HG03342 (cell line): ENCODE measurements around the gene STIL.

Experiments
- ATAC-seq: cut with Tn5 transposase; IDR thresholded peaks from one replicate; pipeline ENCODE4 v1.9.1; 2021; ENCODE audit warnings: mild to moderate bottlenecking, moderate library complexity; ENCODE audit not compliant: unreplicated experiment

STIL gene

DNA sequence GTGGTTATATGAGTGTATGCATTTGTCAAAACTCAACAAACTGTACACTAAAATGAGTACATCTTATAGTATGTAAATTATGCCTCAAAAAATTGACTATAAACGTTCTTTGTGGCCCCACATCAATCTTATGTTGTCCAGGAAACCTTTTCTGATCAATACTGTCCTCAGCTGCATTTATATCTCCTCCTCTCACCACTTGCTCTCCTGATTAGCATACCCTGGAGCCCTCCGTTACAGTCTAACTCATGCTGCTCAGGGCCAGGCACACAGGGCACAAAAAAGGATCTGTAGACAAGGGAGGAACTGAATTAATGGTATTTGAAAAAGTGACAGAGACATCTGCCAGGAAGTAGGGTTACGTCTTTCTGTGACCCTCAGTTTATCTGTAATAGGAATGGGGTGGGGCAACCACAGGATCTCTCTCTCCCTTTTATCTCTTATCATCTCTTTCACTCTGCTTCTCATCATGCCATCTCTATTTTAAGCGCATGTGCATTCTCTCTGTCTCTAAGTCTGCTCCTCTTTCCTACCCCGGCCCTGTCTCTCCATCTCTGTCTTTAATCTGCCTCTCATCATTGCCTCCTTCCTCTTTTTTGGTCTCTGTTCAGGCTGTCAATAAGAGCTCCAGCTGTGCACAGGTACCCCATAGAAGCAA lies 74.9 kb downstream of the STIL start:
- ATAC-seq: no peak

DNA sequence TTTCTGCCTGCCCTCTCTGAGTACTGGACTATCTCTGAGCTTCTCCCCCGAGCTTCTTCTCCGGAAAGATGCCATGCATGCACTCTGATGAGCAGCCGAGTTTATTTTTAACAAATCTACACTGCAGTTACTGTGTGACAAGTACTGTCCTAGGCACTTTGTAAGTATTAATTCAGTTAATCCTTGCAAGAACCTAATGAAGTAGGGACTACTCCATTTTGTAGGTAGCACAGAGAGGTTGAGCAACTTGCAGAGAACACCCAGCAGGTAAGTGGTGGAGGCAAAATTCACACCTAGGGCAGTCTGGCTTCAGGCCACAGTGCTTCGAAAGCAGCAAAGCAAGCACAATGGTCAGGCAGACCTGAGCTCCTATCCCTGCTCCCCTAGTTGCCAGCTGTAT lies 78.1 kb downstream of the STIL start:
- no peak for ATAC-seq

DNA sequence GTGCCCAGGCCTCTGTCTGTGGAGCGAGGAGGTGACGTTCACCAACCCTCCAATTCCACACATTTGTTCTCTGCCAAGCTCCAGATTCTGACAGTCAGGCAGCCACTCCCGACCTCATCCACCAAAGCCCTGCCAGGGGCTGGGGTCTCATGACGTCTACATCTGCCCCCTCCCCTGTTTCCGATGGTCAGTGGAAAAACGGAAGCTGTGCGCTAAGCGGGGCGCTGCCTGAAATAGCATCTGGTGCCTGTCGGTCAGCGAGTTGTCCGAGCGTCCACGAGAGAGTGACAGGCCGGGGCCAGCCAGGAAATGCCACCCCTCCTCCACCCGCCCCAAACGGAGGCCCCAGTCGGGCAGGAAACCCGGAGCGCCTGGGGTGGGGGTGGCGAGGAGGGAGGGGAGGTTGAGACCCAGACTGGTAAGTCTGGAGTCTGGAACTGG lies 78.7 kb downstream of the STIL start:
- no peak for ATAC-seq

DNA sequence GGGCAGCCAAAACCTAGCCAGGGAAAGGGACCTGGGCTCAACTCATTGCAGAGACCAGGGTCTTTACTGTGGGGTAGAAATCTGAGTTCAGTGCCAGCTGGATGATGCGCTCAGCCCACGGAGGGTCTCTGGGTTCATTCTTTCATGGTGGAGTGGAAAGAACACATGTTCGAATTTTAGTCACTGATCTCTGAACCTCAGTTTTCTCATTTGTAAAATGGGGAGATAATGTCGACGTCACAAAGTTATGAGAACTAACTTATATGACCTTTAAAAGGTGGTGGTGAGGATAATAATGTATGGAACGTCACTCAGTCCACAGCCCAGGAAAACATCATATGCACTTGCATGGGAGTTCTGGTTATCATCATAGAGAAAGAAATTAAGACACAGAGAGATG lies 80.8 kb downstream of the STIL start:
- ATAC-seq: no peak

DNA sequence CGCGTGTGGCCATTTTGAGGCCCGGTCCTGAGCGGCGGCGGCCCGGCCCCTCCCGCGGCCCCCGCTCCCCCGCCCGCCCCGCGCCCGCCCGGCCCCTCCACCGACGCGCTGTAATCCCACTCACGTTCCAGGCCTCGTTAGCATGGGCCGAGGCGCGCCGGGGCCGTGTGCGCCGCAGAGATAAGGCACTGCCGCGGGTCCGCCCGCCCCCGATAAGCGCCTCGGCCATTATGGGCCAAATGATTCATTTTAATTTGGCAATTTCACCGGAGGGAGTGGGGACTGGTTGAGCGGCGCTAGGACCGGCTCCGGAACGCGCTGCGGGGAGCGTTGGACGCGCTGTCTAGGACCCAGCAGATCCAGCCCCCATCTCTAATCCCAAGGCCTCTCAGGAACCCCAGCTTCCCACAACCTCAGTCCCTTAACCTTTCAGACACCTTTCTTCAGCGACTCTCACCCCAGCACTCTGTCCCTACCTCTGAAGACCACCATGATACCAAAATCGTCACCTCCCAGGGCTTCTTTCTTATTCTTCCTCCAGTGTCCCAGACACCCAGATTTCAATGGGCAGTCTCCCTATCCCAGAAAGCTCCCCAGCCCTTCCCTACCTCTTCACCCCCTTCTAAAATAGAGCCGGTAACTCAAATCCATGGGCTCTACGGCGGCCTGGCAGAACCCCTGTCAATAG lies 81.6 kb downstream of the STIL start, which contains the start of gene TAL1:
TSS of gene TAL1 (minus strand) at position 39 of the 688 bp plus-strand sequence. CDS start 6,337 bp downstream, outside the sequence.
- no peak for ATAC-seq

DNA sequence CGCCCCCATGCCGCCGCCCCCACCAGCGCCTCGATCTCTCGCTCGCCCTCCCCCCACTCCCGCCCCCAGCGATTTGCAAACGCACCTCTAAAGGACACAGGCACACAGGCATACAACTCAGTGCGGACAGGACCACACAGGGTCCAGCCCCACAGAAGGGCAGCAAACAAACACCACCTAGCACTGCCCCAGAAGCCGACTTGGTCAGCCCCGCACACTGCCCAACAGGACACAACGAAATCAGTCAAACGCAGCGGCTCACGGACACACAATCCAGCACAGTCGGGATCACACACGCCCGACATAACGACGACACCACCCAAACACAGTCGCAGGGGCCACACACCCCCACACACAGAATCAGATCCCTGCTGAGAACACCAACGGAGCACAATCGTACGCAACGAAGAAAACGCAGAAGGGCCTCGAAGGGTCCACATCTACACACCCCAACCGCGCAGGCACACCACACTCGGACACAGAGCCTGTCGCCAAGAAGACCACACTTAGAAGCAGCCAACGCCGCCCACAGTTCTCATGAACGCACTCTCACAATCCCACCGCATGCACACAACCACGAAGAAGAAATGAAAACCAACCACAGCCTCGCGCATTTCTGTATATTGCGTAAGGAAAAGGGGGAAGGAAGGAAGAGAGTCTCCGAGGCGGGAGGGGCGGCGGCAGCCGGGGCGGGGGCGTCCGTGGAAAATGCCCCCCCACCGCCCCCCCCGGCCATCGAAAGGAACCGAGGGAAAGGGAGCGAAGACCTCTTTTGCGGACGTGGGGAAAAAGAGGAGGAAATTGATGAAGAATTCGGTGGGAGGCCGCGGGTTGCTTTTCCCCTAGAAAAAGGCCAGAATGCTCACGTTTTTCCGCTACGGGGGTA lies 82.4 kb downstream of the STIL start:
- no peak for ATAC-seq

DNA sequence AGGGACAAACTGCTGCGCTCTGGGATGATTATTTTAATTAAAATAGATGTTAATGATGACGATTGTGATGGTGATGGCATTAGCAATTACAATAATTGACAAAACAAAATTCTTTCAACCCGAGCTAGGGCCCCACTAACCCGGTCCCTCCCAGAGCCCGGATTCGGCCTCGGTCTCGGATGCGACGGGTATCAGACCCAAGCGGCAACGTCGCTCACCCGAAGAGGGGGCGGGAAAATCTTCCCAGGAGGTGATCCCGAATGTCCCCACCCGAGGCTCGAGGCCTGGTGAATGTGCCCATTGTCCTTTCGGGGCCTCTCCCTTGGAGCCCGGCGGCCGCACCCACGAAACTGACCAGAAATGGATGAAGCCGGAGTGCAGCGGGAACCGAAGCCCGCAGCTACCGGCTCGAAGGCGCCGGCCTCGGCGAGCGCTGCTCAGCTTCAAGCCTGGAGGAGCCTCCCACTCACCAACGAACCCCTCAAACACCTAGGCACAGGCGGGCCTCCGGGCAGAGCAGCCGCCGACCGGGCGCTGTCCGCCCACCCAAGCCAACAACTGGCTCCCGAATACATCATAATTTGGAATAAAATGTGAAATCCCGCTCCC lies 83.2 kb downstream of the STIL start:
- no peak for ATAC-seq

DNA sequence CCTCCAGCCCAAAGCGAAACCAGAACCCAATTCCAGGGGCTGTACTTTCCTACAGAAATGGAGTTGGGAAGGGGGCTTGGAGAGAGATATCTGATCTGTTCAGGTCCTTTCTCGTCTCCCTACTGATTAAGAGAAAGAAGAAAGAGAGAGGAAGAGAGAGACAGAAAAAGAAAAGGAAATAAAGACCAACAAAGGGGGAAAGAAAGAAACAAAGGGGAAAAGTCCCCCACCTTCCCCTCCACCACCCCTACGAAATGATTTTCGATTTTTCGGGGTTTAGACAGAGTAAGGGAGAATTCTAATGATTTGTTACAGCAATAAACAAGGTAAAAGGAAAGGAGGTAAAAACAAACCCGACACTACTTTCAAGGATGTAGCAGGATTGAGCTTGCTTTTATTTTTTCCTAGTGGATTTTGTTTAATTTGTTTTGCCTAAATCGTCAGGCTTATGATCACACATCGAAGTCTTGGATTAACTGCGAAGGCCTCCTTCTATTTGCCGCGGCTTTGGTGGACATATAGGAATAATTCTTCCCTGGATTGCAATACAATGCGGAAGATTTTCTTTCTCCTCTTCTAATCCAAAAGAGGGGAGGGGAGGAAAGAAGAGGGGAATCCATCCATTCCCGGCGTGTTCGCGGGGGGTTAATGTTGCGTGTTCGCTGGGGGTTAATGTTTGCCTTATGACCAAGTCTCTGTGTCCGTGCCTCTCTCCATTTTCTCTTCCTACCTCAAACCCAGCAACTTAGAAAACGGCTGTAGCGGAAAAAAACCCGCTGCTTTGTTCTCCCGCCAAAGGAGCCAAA lies 83.9 kb downstream of the STIL start:
- no peak for ATAC-seq

DNA sequence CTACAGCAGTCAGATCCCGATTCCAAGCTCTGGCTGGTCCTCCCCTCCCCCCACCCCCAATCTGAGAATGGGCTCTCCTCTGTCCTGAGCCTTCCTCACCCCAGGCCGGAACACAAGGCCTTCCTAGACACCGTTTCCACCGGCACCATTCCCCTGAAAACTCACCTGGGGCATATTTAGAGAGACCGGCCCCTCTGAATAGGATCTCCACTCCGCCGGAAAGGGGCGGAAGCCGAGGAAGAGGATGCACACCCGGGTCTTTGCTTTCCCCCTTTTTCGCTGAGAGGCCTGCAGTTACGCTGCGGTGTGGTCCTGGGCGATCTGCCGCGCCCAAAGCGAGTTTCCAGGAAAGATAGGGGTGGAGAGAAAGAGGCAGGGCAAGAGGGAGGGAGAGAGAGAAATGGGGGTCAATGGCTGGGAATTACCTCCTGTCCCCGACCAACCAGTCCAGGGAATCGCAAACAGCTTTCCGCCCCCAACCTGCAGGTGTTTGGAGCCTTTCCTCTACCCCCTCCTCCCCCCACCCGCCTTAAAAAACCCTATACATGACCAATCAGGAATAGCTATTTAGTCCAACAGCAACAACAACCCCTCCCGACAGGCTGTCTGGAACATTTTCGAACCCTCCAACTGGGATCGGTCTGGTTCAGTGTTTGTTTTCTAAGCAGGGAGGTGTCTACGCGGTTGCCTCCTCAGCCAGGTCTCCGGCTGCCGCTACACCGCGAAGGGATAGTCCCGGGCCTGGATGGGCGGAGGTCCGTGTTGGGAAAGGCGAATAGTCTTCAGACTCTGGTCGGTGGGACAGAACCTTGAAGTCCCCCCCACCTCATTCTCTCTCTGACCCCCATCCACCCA lies 84.7 kb downstream of the STIL start:
- no peak for ATAC-seq

DNA sequence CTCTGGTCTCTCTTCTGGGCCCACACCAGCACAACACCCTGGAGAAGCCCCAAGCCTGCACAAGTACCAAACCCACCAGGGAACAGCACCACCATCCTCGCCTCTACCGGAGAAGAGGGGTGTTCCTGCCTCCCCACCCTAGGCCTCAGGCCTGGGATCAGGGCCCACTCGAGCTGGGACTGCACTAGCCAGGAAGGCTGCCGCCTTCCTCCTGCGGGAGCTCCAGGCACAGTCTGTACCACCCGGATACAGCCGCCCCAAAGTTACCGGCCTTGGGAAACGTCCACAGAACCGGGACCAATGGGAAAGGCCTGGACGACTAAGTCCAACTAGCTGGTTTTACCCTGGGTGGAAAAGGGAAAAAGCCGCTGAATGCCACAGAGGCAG lies 85.3 kb downstream of the STIL start:
- no peak for ATAC-seq

DNA sequence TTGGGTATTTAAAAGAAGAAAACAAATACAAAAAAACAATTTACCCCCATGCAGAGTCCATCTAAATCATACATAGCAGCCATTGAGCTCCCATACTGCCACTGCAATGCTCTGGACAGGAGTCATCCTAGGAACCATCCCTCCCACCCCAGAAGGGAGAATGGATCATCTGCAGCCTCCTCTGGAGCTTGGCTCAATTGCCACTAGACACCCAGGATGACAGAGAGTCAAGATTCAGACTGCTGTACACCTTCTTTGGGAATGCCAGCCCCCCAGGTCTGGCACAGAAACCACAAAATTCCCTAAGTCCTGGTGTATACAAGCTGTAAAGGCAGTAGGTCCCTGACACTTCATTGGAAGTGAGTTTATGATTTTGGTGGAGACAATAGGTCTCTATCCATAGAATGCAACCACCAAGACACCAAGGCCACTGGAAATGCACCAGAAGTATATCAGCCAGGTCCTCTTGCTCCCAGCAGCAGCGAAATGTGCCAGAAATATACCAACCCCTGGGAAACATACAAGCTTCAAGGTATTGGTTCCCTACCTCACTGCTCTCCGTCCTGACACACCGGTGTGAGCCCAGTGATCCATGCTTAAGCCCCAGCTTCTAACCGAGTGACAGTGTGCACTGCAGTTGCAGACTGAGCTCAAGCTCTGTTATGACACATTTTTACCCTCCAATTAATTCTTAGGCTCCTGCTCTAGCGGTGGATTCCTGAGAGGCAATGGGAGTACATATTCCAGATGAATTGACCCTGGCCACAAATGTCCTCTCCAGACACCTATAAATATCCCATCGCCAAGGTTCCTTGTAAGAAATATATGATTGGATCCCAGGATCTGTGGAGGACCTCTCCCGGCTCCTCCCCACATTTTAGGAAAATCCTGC lies 86.4 kb downstream of the STIL start:
- no peak for ATAC-seq

DNA sequence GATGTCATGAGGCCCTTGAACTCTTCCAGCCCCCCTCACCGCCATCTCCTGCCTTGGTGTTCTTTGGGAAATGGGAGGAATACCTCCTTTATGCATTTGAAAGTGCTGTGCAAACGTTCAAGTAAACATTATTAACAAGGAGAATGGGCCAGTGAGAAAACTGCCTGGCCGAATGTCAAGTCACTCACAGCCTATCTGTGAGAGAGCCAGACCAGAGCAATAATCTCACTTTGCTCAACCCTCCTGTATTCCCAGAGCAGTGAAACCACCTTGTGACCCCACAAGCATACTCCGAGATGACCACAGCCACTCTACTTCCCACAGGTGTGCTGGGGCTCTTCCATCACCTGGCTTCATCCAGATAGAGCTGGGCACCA lies 87.1 kb downstream of the STIL start:
- ATAC-seq: no peak

DNA sequence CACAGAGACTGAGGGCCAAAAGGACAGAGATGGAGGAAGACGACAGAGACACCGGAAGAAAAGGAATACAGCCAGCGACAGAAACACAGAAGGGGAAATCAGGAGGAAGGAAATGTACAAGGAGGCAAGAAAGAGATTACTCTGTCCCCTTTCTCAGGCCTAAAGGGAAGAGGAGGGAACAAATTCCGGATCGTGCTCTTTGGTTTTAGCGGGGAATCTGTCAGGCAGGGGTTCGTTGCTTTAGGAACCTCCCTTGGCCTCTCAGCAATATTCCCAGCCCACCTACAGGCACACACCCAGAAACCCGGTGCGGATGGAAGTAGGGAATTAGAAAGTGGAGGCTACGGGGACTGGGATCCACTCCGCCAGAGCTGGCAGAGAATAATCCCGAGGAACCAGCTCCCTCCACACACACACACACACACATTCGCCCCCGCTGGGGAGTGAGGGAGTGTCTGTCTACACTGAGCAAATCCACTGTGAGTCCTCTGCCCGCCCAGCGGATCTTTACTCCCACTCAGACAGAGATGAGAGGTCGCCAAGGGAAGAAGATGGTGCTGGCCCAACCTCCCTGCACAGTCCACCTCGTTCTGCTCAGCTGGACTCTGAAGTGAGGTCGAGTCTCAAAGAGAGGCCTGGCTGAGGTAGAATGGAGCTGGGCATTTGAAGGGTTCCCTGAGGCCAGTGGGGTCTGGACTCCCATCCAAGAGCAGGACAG lies 87.7 kb downstream of the STIL start:
- no peak for ATAC-seq

DNA sequence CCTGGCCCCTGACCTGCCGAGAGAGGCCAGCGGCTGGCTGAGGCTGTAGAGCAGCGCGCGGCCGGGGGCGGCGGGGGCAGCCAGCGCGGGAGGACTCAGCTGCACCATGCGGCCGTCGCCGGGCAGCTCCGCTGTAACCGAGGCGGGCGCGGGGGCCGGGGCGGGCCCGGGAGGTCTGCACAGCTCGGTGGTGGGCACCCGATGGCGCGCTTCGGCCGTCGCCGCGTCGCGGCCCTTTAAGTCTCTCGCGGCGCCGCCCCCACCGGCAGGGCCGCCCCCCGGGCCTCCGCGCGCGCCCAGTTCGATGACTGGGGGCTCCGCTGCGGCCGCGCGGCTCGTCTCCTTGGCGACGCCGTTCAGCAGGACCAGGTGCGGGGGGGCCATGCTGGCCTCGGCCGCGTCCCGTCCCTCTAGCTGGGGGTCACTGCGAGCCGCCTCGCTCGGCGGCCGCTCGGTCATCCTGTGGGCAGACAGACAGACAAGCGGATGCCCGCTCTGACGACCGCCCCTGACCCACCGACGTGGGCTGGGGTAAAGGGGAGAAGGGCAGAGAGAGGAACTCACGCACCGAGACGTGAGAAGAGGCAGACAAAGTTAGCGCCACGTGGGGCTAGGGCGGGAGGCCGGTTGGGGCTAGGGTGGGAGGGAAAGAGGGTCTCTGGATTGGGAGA lies 88.4 kb downstream of the STIL start:
- no peak for ATAC-seq

DNA sequence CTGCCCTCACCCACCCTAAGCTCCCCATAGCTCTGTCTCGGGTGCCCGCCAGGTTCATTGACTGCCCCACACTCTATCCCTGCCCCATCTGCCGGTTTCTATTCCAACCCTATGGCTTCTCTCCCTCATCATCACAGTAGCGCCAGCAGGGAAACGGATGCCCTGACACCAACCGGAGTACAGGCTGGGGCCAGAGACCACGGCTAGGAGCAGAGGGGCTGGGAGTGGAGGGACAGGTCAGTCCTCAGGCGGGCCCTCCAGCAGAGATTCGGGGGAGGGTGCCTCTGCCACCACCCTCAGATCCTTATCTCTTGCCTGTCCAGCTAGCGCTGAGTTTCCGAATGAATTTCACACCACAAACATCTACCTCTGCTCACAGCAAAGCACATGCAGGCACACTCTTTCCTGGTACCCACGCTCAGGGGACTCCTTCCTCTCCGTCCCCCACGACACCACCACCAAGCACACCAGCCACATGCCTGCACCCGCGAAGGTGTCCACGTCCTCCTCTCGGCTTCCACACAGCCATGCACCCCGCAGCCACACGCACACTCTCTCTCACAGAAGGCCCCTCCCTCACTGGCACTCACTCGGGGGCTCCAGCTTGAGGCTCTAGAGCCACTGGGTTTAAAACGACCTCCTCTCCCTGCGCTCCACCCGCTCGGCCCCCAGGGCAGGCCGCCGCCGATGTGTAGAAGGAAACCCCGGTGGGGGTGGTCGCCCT lies 89.1 kb downstream of the STIL start:
- ATAC-seq: no peak

DNA sequence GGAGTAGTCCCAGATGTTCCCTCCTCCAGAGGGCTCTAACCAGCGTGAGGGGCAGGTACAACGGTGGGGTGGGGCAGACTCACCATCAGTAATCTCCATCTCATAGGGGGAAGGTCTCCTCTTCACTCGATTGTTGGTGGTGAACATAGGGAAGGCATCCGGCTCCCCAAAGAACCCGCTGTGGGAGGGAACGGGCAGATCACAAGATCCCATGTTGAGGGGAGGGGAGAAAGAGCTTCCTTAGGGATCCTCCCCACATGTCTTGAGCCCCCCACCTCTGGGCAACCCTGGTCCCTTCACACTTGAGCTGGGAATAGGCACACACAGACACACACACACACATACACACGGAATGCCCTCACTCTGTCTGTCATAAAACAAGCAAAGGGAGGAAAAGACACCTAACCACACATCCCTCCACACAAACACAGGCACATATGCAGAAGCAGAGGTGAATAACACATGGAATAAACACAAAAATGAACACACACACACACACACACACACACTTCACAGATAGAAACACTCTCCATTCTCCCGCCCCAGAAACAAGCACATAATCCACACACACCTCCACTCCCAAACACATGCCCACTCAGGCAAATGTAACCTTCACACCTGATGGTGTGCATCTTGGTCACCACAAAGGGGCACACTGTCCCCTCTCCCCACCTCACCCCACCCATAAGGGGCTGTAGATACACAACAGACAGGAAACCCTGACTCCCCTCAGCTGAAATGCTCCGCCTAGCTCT lies 89.8 kb downstream of the STIL start:
- no peak for ATAC-seq
